ENCODE measurements around the gene SLC35E3.

- TF ChIP-seq CTCF (conservative IDR thresholded peaks at IDR 0.05) (no peak), ZFX (IDR thresholded peaks at IDR 0.05) (no peak)
These were observed 21.2 kb downstream of the SLC35E3 start for GRCh38 chr12:68767191-68767590.
